Smooth muscle cell (in vitro differentiated cells): ENCODE data around the gene DPYSL5. TPM values are rescaled to one million over a fixed set of nuclear protein-coding genes. Genes with fewer than 3 reads are reported as not detected.
"Not testable (repeated sequence)": the region's sequence is repeated elsewhere in the genome, so short reads cannot be mapped to it uniquely, and the experiment has no call there.

ENCODE experiments used
- DNase-seq: peaks from one replicate; lab custom pipeline; 2025; ENCODE audit not compliant: unreplicated experiment; lab: John Stamatoyannopoulos, UW
- H2AFZ ChIP-seq: fragments of 200-600 bp; sonication (generic); 2 replicates; pipeline ENCODE4 v1.6.0; 2016; ENCODE audit warnings: antibody characterized with exemption, low read depth, mild to moderate bottlenecking
- H3F3A ChIP-seq: fragments of 200-600 bp; sonication (generic); 2 replicates; pipeline ENCODE4 v1.6.0; 2017; ENCODE audit warnings: antibody characterized with exemption, low read depth
- H3K27ac ChIP-seq: fragments of 200-600 bp; sonication (generic); 2 replicates; pipeline ENCODE4 v1.5.1; 2016; ENCODE audit warnings: low read depth, mild to moderate bottlenecking
- H3K27me3 ChIP-seq: fragments of 200-600 bp; sonication (generic); 2 replicates; pipeline ENCODE4 v1.6.1; 2016; ENCODE audit warnings: low read depth, mild to moderate bottlenecking
- H3K36me3 ChIP-seq: fragments of 200-600 bp; sonication (generic); 2 replicates; pipeline ENCODE4 v1.5.1; 2016; ENCODE audit warnings: low read depth
- H3K4me1 ChIP-seq: fragments of 200-600 bp; sonication (generic); 2 replicates; pipeline ENCODE4 v1.5.1; 2016; ENCODE audit warnings: low read depth
- H3K4me2 ChIP-seq: fragments of 200-600 bp; sonication (generic); 2 replicates; pipeline ENCODE4 v1.6.0; 2016; ENCODE audit warnings: mild to moderate bottlenecking
- H3K4me3 ChIP-seq: fragments of 200-600 bp; sonication (generic); 2 replicates; pipeline ENCODE4 v1.5.1; 2016; ENCODE audit warnings: mild to moderate bottlenecking
- H3K79me2 ChIP-seq: fragments of 200-600 bp; sonication (generic); 2 replicates; pipeline ENCODE4 v1.6.0; 2016; ENCODE audit warnings: low read depth, mild to moderate bottlenecking
- H3K9ac ChIP-seq: fragments of 200-600 bp; sonication (generic); 2 replicates; pipeline ENCODE4 v1.6.0; 2016; ENCODE audit warnings: low read depth
- H3K9me3 ChIP-seq: fragments of 200-600 bp; sonication (generic); replicated peaks from 2 replicates; pipeline ENCODE4 v1.5.1; 2016; ENCODE audit warnings: low read depth
- H4K20me1 ChIP-seq: fragments of 200-600 bp; sonication (generic); 2 replicates; pipeline ENCODE4 v1.6.0; 2016; ENCODE audit warnings: low read depth
- WGBS: methylation state at CpG from one replicate; pipeline ENCODE4 v1.1.7; 2016; ENCODE audit warnings: low lambda C conversion rate; 5-methylcytosine and 5-hydroxymethylcytosine counted together
- polyA plus RNA-seq: library from polyadenylated mRNA; unstranded; fragments of >200 nt; fragmentation: Nextera tagmentation; extraction: Ambion mirVana; gene quantifications from 2 replicates; pipeline ENCODE4 v1.2.1, GENCODE V29; 2016
- total RNA-seq: library from RNA; depleted of rRNA; stranded (reverse); fragments of >200 nt; gene quantifications from 2 replicates; pipeline ENCODE4 v1.2.3, GENCODE V29; 2014
- TF ChIP-seq, protein P1 (sequence below): fragments of 200-600 bp; sonication (generic); IDR thresholded peaks from 2 replicates; pipeline ENCODE4 v1.5.1; 2017; ENCODE audit warnings: borderline replicate concordance, mild to moderate bottlenecking, antibody characterized with exemption; ENCODE audit not compliant: insufficient read depth, poor library complexity, severe bottlenecking

Gene DPYSL5
- total and polyA plus RNA-seq, 2 experiments from 2014 or later, result 0.40 TPM; not detected in 1

DNA sequence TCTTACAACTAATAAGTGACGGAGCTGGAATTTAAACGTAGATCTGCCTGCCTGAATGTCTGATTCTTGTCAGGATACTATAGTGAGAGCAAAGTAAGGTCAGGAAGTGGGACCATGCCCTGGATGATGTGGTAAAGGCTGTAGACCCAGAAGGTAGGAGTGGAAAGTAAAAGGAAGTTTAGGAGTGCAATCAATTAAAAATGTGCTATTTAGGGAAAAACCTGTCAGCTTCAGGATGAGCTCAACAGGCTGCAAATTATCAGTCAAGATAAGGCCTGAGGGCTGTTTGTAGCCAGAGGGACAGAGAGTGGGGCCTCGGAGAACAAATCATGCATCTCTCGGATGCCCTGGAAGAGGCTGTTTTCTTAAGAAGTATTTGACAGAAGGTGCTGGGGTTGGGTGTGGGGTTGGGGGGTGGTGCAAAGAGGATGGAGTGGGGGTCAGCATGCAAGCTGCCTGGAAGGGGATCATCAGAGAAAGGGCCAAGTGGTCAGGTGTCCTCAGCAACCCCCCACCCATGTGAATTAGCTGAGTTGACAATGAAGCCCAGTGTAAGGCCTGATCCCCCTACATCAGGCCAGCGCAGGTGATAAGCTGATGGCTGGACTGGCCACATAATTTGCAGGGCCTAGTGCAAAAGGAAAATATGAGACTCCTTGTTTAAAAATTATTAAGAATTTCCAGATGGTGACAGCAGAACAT is 69.4 kb downstream of the DPYSL5 start:
- Histone ChIP-seq H3K36me3 (no peaks in the 10 kb centered on the region), H3K9ac (no peak overlapping the region), H4K20me1 (no peaks in the 10 kb centered on the region), H3K27ac (no peak overlapping the region), H3K4me2 (no peak overlapping the region), H3K4me1 (peaks cover 26% of the 10 kb centered on the region), H3K4me3 (no peak overlapping the region), H3K9me3 (no peaks in the 10 kb centered on the region), H3F3A (no peaks in the 10 kb centered on the region), H3K27me3 (no peaks in the 10 kb centered on the region), H2AFZ (no peak overlapping the region), H3K79me2 (no peaks in the 10 kb centered on the region)
- no peak for DNase-seq
- TF ChIP-seq, protein P1, sequence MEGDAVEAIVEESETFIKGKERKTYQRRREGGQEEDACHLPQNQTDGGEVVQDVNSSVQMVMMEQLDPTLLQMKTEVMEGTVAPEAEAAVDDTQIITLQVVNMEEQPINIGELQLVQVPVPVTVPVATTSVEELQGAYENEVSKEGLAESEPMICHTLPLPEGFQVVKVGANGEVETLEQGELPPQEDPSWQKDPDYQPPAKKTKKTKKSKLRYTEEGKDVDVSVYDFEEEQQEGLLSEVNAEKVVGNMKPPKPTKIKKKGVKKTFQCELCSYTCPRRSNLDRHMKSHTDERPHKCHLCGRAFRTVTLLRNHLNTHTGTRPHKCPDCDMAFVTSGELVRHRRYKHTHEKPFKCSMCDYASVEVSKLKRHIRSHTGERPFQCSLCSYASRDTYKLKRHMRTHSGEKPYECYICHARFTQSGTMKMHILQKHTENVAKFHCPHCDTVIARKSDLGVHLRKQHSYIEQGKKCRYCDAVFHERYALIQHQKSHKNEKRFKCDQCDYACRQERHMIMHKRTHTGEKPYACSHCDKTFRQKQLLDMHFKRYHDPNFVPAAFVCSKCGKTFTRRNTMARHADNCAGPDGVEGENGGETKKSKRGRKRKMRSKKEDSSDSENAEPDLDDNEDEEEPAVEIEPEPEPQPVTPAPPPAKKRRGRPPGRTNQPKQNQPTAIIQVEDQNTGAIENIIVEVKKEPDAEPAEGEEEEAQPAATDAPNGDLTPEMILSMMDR, result no peak
- WGBS, result 82% methylated on average over 5 of the region's 5 CpGs

DNA sequence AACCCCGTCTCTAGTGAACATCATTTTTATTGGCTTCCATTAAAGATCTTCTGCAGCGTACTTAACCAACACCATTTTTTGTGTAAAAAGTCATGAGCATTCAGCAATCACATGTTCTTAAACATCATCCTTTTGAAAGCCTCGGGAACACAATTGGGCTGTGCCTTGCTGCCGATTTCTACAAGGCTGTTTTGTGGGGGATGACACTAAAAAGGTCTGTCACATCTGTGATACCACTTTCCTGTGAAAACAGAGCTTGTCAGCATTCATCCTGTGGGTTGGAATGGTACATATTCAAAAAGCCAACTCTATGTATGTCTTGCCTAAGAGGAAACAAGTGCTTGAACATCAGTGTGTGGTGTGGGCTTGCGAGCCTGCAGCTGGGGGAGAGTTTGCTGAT is 73.4 kb downstream of the DPYSL5 start:
- Histone ChIP-seq H3K4me3 (no peak overlapping the region), H3K27ac (no peak overlapping the region), H3K4me1 (peaks cover 13% of the 10 kb centered on the region), H3K9me3 (no peaks in the 10 kb centered on the region), H4K20me1 (no peaks in the 10 kb centered on the region), H3K79me2 (no peaks in the 10 kb centered on the region), H3F3A (no peaks in the 10 kb centered on the region), H3K27me3 (no peaks in the 10 kb centered on the region), H3K36me3 (no peaks in the 10 kb centered on the region), H3K4me2 (no peak overlapping the region), H3K9ac (no peak overlapping the region), H2AFZ (no peak overlapping the region)
- 92% methylated on average over 5 of the region's 5 CpGs for WGBS
- no peak for DNase-seq
- TF ChIP-seq, protein P1, result no peak

DNA sequence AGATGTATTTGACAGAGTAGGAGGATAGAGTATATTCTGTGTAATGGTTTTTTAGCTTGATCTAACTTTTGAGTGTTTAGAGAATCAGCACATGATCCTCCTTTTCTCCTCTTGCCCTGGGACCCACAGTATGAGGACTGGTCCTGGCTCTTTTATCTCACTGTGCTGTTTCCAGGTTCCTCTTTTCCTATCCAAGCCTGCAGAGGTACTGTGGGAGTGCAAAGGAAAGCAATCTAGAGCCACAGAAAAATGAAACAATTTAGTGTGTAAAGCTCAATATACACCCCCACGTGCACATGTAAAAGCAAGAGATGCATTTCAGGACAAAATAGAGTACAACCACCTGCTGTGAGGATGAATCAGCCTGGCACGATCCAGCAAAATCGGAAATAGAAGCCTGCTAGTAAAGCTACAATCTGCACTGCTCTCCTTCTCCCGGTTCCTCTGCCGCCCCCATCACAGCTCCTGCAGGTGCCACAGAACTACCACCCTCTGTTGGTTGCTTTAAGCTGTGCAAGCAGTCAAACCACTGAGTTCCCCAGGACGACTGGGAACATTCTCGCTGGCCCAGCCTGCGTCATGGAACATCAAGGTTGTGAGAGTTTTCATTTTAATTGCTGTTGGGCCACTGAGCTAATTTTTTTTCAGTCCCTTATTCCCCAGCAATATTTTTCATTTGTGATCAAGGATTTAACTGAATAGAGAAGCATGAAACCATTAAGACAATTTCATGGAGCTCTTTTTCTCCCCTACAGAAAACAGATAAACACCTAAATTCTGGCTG is 74.7 kb downstream of the DPYSL5 start:
- TF ChIP-seq, protein P1, result peak; percentile 38
- 28% methylated on average over 8 of the region's 8 CpGs for WGBS
- Histone ChIP-seq H3K27me3 (no peaks in the 10 kb centered on the region), H3K9me3 (no peaks in the 10 kb centered on the region), H3K4me1 (peaks cover 13% of the 10 kb centered on the region), H3K79me2 (no peaks in the 10 kb centered on the region), H2AFZ (no peak overlapping the region), H3K27ac (no peak overlapping the region), H3K9ac (no peak overlapping the region), H3K4me2 (no peak overlapping the region), H3K36me3 (no peaks in the 10 kb centered on the region), H3F3A (no peaks in the 10 kb centered on the region), H3K4me3 (no peak overlapping the region), H4K20me1 (no peaks in the 10 kb centered on the region)
- DNase-seq, result no peak

DNA sequence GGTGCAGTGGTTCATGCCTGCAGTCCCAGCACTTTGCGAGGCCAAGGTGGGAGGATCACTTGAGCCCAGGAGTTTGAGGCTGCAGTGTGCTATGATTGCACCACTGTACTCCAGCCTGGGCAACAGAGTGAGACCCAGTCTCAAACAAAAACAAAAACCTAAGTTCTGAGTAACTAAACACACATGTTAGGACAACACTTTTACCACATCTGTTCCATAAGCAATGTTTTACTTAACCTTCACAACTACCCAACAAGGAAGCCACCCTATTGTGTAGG is 75.2 kb downstream of the DPYSL5 start:
- H3F3A ChIP-seq, H3K4me2 ChIP-seq, H3K36me3 ChIP-seq, H2AFZ ChIP-seq, H3K9ac ChIP-seq, H3K9me3 ChIP-seq, H4K20me1 ChIP-seq, H3K27ac ChIP-seq, H3K4me3 ChIP-seq, DNase-seq, H3K79me2 ChIP-seq, H3K27me3 ChIP-seq: not testable (repeated sequence)
- 76% methylated on average over 1 of the region's 1 CpG for WGBS
- H3K4me1 ChIP-seq, result peaks cover 13% of the 10 kb centered on the region
